ENCODE results near the gene DENND1B.

Gene DENND1B

GRCh38 chr1:197740992-197741391 is 34.3 kb downstream of the DENND1B start:
- Histone ChIP-seq H3K79me2 (ENCODE audit: insufficient read depth, low read length) (peaks cover 96% of the 10 kb centered on the region), H3K36me3 (ENCODE audit: insufficient read depth, low read length) (no peaks in the 10 kb centered on the region)

GRCh38 chr1:197738927-197739326 is 36.4 kb downstream of the DENND1B start:
- DNase-seq (no peak), ATAC-seq (ENCODE audit: insufficient read depth, low read depth) (no peak)
- Histone ChIP-seq H3K9ac (ENCODE audit: low read depth, low read length) (no peak overlapping the region), H3K4me1 (ENCODE audit: insufficient read depth, low read length) (peaks cover 3% of the 10 kb centered on the region; the same call in 1 of the 2 replicates), H3K27ac (ENCODE audit: low read length) (peak overlapping the region; percentile 14; the same call in 1 of the 2 replicates), H3K79me2 (ENCODE audit: insufficient read depth, low read length) (peaks cover 95% of the 10 kb centered on the region), H2AFZ (ENCODE audit: low read depth, low read length) (no peak overlapping the region), H3K9me3 (ENCODE audit: insufficient read depth, low read length, severe bottlenecking) (no peaks in the 10 kb centered on the region), H4K20me1 (ENCODE audit: insufficient read depth, low read length) (no peaks in the 10 kb centered on the region), H3K4me2 (ENCODE audit: insufficient read depth, low read length) (no peak overlapping the region), H3K27me3 (ENCODE audit: insufficient read depth, low read length, poor library complexity) (no peaks in the 10 kb centered on the region), H3K36me3 (ENCODE audit: insufficient read depth, low read length) (peaks cover 6% of the 10 kb centered on the region; the same call in 1 of the 2 replicates), H3K4me3 (ENCODE audit: low read depth in 1 of 2, low read length in 2 of 2) (no peak overlapping the region)
- TF ChIP-seq EZH2 (IDR thresholded peaks at IDR 0.05; ENCODE audit: borderline replicate concordance, low read depth, low read length, severe bottlenecking), result no peak
- TF ChIP-seq CTCF (IDR thresholded peaks at IDR 0.05; ENCODE audit: borderline replicate concordance, extremely low read depth, low read length, poor library complexity, severe bottlenecking), result no peak

More at GRCh38 chr1:197740992-197741391, 34.3 kb downstream of the DENND1B start:
- H3K27ac ChIP-seq (ENCODE audit: low read length), result no peak overlapping the region
- H3K4me2 ChIP-seq (ENCODE audit: insufficient read depth, low read length), result no peak overlapping the region
- no peak overlapping the region for H2AFZ ChIP-seq (ENCODE audit: low read depth, low read length)
- no peaks in the 10 kb centered on the region for H3K9me3 ChIP-seq (ENCODE audit: insufficient read depth, low read length, severe bottlenecking)
- no peak overlapping the region for H3K4me3 ChIP-seq (ENCODE audit: low read depth in 1 of 2, low read length in 2 of 2)
- DNase-seq (no peak), ATAC-seq (ENCODE audit: insufficient read depth, low read depth) (no peak)
- H3K9ac ChIP-seq (ENCODE audit: low read depth, low read length), result no peak overlapping the region
- no peaks in the 10 kb centered on the region for H4K20me1 ChIP-seq (ENCODE audit: insufficient read depth, low read length)
- H3K4me1 ChIP-seq (ENCODE audit: insufficient read depth, low read length), result peaks cover 3% of the 10 kb centered on the region; the same call in 1 of the 2 replicates
- H3K27me3 ChIP-seq (ENCODE audit: insufficient read depth, low read length, poor library complexity), result no peaks in the 10 kb centered on the region
- TF ChIP-seq CTCF (IDR thresholded peaks at IDR 0.05; ENCODE audit: borderline replicate concordance, extremely low read depth, low read length, poor library complexity, severe bottlenecking), result no peak
- no peak for TF ChIP-seq EZH2 (IDR thresholded peaks at IDR 0.05; ENCODE audit: borderline replicate concordance, low read depth, low read length, severe bottlenecking)

- H3K36me3 ChIP-seq (ENCODE audit: insufficient read depth, low read length), result peaks cover 6% of the 10 kb centered on the region; the same call in 1 of the 2 replicates
- H3K4me1 ChIP-seq (ENCODE audit: insufficient read depth, low read length), result peaks cover 3% of the 10 kb centered on the region; the same call in 1 of the 2 replicates
- no peaks in the 10 kb centered on the region for H3K9me3 ChIP-seq (ENCODE audit: insufficient read depth, low read length, severe bottlenecking)
- no peak overlapping the region for H3K27ac ChIP-seq (ENCODE audit: low read length)
- H3K79me2 ChIP-seq (ENCODE audit: insufficient read depth, low read length), result peaks cover 93% of the 10 kb centered on the region
- ATAC-seq (ENCODE audit: insufficient read depth, low read depth) (no peak), DNase-seq (no peak)
- H3K4me3 ChIP-seq (ENCODE audit: low read depth in 1 of 2, low read length in 2 of 2), result no peak overlapping the region
- H2AFZ ChIP-seq (ENCODE audit: low read depth, low read length), result no peak overlapping the region
- H4K20me1 ChIP-seq (ENCODE audit: insufficient read depth, low read length), result no peaks in the 10 kb centered on the region
- TF ChIP-seq CTCF (IDR thresholded peaks at IDR 0.05; ENCODE audit: borderline replicate concordance, extremely low read depth, low read length, poor library complexity, severe bottlenecking) (no peak), EZH2 (IDR thresholded peaks at IDR 0.05; ENCODE audit: borderline replicate concordance, low read depth, low read length, severe bottlenecking) (no peak)
- no peak overlapping the region for H3K9ac ChIP-seq (ENCODE audit: low read depth, low read length)
- H3K27me3 ChIP-seq (ENCODE audit: insufficient read depth, low read length, poor library complexity), result no peaks in the 10 kb centered on the region
- H3K4me2 ChIP-seq (ENCODE audit: insufficient read depth, low read length), result no peak overlapping the region
Measured at GRCh38 chr1:197737916-197738315, 37.4 kb downstream of the DENND1B start.
